H1 (cell line): Measurements from ENCODE around the gene CDKN2A. TPM values are rescaled to one million over a fixed set of nuclear protein-coding genes. Genes with fewer than 3 reads are reported as not detected.

Source experiments
- CTCF ChIA-PET: fragments of 300-600 bp; sonication (Branson Sonifier 250); formaldehyde crosslinking; loops from one replicate; lab custom pipeline; 2021; ENCODE audit not compliant: partially characterized antibody; lab: Charles Lee
- POLR2A ChIA-PET: fragments of 300-600 bp; sonication (Branson Sonifier 250); formaldehyde crosslinking; loops from one replicate; lab custom pipeline; 2021; ENCODE audit warnings: inconsistent platforms; ENCODE audit not compliant: partially characterized antibody; lab: Charles Lee
- DNase-seq, 2 experiments: peaks; one replicate each; pipeline versions ENCODE4 v3.0.0 to v3.0.0-alpha.2; 2010 to 2022; ENCODE audit warnings: low spot score in 2 of 2, low read depth in 1 of 2, mixed read lengths in 1 of 2
- FAIRE-seq: peaks from 2 replicates; lab custom pipeline; 2011; peaks lifted over from hg19 to GRCh38; lab: Jason Lieb, UNC
- H2AFZ ChIP-seq: 2 replicates; pipeline ENCODE4 v1.8.1; 2012; ENCODE audit warnings: low read length, inconsistent platforms
- H2AK5ac ChIP-seq: 2 replicates; pipeline ENCODE4 v1.6.1; 2013; ENCODE audit warnings: low read depth, low read length
- H2BK120ac ChIP-seq: replicated peaks from 2 replicates; pipeline ENCODE3; 2013; ENCODE audit warnings: low read depth, low read length, inconsistent platforms
- H2BK12ac ChIP-seq: 2 replicates; pipeline ENCODE4 v1.6.1; 2013; ENCODE audit warnings: low read depth, low read length
- H2BK15ac ChIP-seq: 2 replicates; pipeline ENCODE4 v1.6.1; 2013; ENCODE audit warnings: low read length
- H2BK20ac ChIP-seq: 2 replicates; pipeline ENCODE4 v1.6.1; 2013; ENCODE audit warnings: low read length
- H2BK5ac ChIP-seq: 2 replicates; pipeline ENCODE4 v1.6.1; 2013; ENCODE audit warnings: low read depth, low read length
- H3K14ac ChIP-seq: 2 replicates; pipeline ENCODE4 v1.6.1; 2013; ENCODE audit warnings: inconsistent platforms; ENCODE audit not compliant: insufficient read length
- H3K18ac ChIP-seq: 2 replicates; pipeline ENCODE4 v1.6.1; 2013; ENCODE audit warnings: low read length; ENCODE audit errors: extremely low read depth
- H3K23ac ChIP-seq: 2 replicates; pipeline ENCODE4 v1.6.1; 2013; ENCODE audit warnings: inconsistent platforms; ENCODE audit not compliant: insufficient read length
- H3K23me2 ChIP-seq: 2 replicates; pipeline ENCODE4 v1.6.1; 2013; ENCODE audit warnings: low read depth, low read length
- H3K27ac ChIP-seq: 2 replicates; pipeline ENCODE4 v1.6.1; 2011; ENCODE audit warnings: low read depth, low read length, inconsistent platforms
- H3K27me3 ChIP-seq, 4 experiments: replicated peaks in 1 of 4; 1 replicate in 1 of 4; 2 replicates in 3 of 4; pipeline versions ENCODE4 v1.6.1 to v1.8.1; 2011 to 2013; ENCODE audit warnings: low read length in 3 of 4, mild to moderate bottlenecking in 3 of 4, inconsistent platforms in 2 of 4, mixed read lengths in 2 of 4, moderate library complexity in 1 of 4; ENCODE audit not compliant: control insufficient read depth in 3 of 4, insufficient read depth in 3 of 4; ENCODE audit errors: extremely low read depth in 1 of 4
- H3K36me3 ChIP-seq, 4 experiments: 2 replicates each; pipeline versions ENCODE4 v1.6.1 to v1.8.1; 2011 to 2013; ENCODE audit warnings: mild to moderate bottlenecking in 4 of 4, low read length in 3 of 4, moderate library complexity in 2 of 4, control low read depth in 1 of 4, inconsistent platforms in 1 of 4; ENCODE audit not compliant: insufficient read depth in 4 of 4, control insufficient read depth in 2 of 4
- H3K4ac ChIP-seq: replicated peaks from 2 replicates; pipeline ENCODE3; 2013; ENCODE audit warnings: low read length, low read depth, mixed read lengths, inconsistent platforms; ENCODE audit not compliant: insufficient read length
- H3K4me1 ChIP-seq, 4 experiments: replicated peaks in 1 of 4; 1 replicate in 1 of 4; 2 replicates in 3 of 4; pipeline versions ENCODE4 v1.6.1 to v1.8.1; 2011 to 2013; ENCODE audit warnings: low read length in 3 of 4, inconsistent platforms in 2 of 4, mixed read lengths in 1 of 4; ENCODE audit not compliant: insufficient read depth in 4 of 4, control insufficient read depth in 3 of 4
- H3K4me2 ChIP-seq, 2 experiments: 2 replicates each; pipeline versions ENCODE4 v1.6.1 to v1.8.1; 2011 to 2013; ENCODE audit warnings: low read depth in 2 of 2, low read length in 2 of 2, control low read depth in 1 of 2, inconsistent platforms in 1 of 2, mild to moderate bottlenecking in 1 of 2; ENCODE audit not compliant: insufficient read depth in 1 of 2
- H3K4me3 ChIP-seq, 4 experiments: fragments of 200-600, 300-600 bp in 1 of 4; sonication (generic), shearing (Covaris generic), sonication (Bioruptor Twin) in 1 of 4; 2 replicates each; pipeline versions ENCODE4 v1.5.1 to v1.8.1; 2011 to 2016; ENCODE audit warnings: low read length in 4 of 4, low read depth in 3 of 4, control low read depth in 2 of 4, inconsistent platforms in 2 of 4, mild to moderate bottlenecking in 2 of 4, mixed read lengths in 1 of 4, moderate library complexity in 1 of 4; ENCODE audit not compliant: insufficient read depth in 2 of 4; ENCODE audit errors: extremely low read depth in 1 of 4
- H3K56ac ChIP-seq: replicated peaks from 2 replicates; pipeline ENCODE3; 2013; ENCODE audit warnings: low read depth, mild to moderate bottlenecking, mixed read lengths, low read length, inconsistent platforms; ENCODE audit not compliant: insufficient read length
- H3K79me1 ChIP-seq: 2 replicates; pipeline ENCODE4 v1.6.1; 2013; ENCODE audit warnings: low read depth, low read length, control low read depth
- H3K79me2 ChIP-seq, 2 experiments: 2 replicates each; pipeline versions ENCODE4 v1.6.1 to v1.8.1; 2012 to 2013; ENCODE audit warnings: low read length in 2 of 2, mild to moderate bottlenecking in 2 of 2, inconsistent platforms in 1 of 2; ENCODE audit not compliant: insufficient read depth in 2 of 2, control insufficient read depth in 1 of 2
- H3K9ac ChIP-seq, 4 experiments: replicated peaks in 1 of 4; 1 replicate in 1 of 4; 2 replicates in 3 of 4; pipeline versions ENCODE4 v1.6.1 to v1.8.1; 2011 to 2013; ENCODE audit warnings: low read depth in 3 of 4, low read length in 3 of 4, control low read depth in 2 of 4, mild to moderate bottlenecking in 2 of 4, moderate library complexity in 2 of 4, inconsistent platforms in 1 of 4; ENCODE audit errors: extremely low read depth in 1 of 4
- H3K9me3 ChIP-seq, 2 experiments: 2 replicates each; pipeline versions ENCODE4 v1.6.1 to v1.8.1; 2012 to 2013; ENCODE audit warnings: mild to moderate bottlenecking in 2 of 2, moderate library complexity in 2 of 2, control low read depth in 1 of 2, inconsistent platforms in 1 of 2, low read depth in 1 of 2, low read length in 1 of 2, mixed read lengths in 1 of 2; ENCODE audit not compliant: insufficient read depth in 2 of 2
- H4K20me1 ChIP-seq, 2 experiments: replicated peaks in 1 of 2; 2 replicates each; pipeline versions ENCODE3 to v1.8.1; 2011 to 2013; ENCODE audit warnings: inconsistent platforms in 2 of 2, low read length in 2 of 2, mild to moderate bottlenecking in 1 of 2; ENCODE audit not compliant: insufficient read depth in 2 of 2, control insufficient read depth in 1 of 2
- H4K5ac ChIP-seq: 2 replicates; pipeline ENCODE4 v1.6.1; 2013; ENCODE audit warnings: low read length, low read depth, mixed read lengths, inconsistent platforms; ENCODE audit not compliant: insufficient read length
- H4K8ac ChIP-seq: 2 replicates; pipeline ENCODE4 v1.8.0; 2013; ENCODE audit warnings: mild to moderate bottlenecking, moderate library complexity, low read length, inconsistent platforms; ENCODE audit not compliant: insufficient read depth; ENCODE audit errors: extremely low read depth
- H4K91ac ChIP-seq: replicated peaks from 2 replicates; pipeline ENCODE3; 2013; ENCODE audit warnings: low read length, mixed read lengths, inconsistent platforms; ENCODE audit not compliant: insufficient read length
- BCL11A ChIP-seq, 2 experiments: IDR thresholded peaks; one replicate each; pipeline ENCODE4 v1.6.1; 2011; ENCODE audit warnings: low read depth in 2 of 2, low read length in 2 of 2, mild to moderate bottlenecking in 2 of 2
- KDM5A ChIP-seq: fragments of 200-600 bp; IDR thresholded peaks from 2 replicates; pipeline ENCODE4 v1.7.1; 2012; ENCODE audit warnings: mild to moderate bottlenecking, low read length, inconsistent platforms, mixed read lengths
- SP1 ChIP-seq: IDR thresholded peaks from 2 replicates; pipeline ENCODE4 v1.6.1; 2011; ENCODE audit warnings: low read depth, low read length
- WGBS, 2 experiments: shearing (Covaris generic) in 1 of 2; methylation state at CpG; one replicate each; pipeline versions ENCODE4 v1.1.6 to v1.1.7; 2013 to 2015; ENCODE audit warnings: low lambda C conversion rate in 2 of 2, mixed read lengths in 2 of 2, inconsistent platforms in 1 of 2, low coverage in 1 of 2, missing lambda C conversion rate in 1 of 2; ENCODE audit not compliant: insufficient replicate concordance in 2 of 2, insufficient coverage in 1 of 2, insufficient read length in 1 of 2; ENCODE audit errors: extremely low coverage in 1 of 2, missing lambda C conversion rate in 1 of 2; 5-methylcytosine and 5-hydroxymethylcytosine counted together
- polyA plus RNA-seq, 7 experiments: library from polyadenylated mRNA; depleted of rRNA in 3 of 7; stranded (reverse) in 5 of 7; unstranded in 2 of 7; fragments of >200 nt in 5 of 7; fragments of 200-250 nt in 2 of 7; gene quantifications; 1 replicate in 5 of 7; 2 replicates in 1 of 7; 4 replicates in 1 of 7; pipeline versions ENCODE4 v1.2.1 to v1.2.3, GENCODE V29; 2011 to 2013; ENCODE audit warnings: missing spikeins in 2 of 7, mixed read lengths in 2 of 7
- total RNA-seq: library from RNA; stranded (reverse); fragmentation: NEBNext Ultra II Directional; extraction: Animal tissue kit (Norgen Biotek cat#: 25700); gene quantifications from 2 replicates; pipeline ENCODE4 v1.2.1, GENCODE V29; 2021

CDKN2A gene
- total and polyA plus RNA-seq, 2 of the 8 experiments (the other 6 are each of a cell fraction or from before 2014, with no cell fraction given): 0.51 to 0.73 TPM

- FAIRE-seq (no peak), DNase-seq (no peak)
- Histone ChIP-seq H3K79me2 (no peaks in the 10 kb centered on the region), H2BK5ac (no peak overlapping the region), H3K27me3 (no peaks in the 10 kb centered on the region), H3K23me2 (no peaks in the 10 kb centered on the region), H2BK120ac (no peak overlapping the region), H3K36me3 (no peaks in the 10 kb centered on the region), H2BK15ac (no peak overlapping the region), H2AK5ac (no peak overlapping the region), H3K9ac (no peak overlapping the region), H4K5ac (no peak overlapping the region), H3K9me3 (no peaks in the 10 kb centered on the region), H2AFZ (no peak overlapping the region), H3K18ac (no peak overlapping the region), H3K4me1 (peaks cover 0 to 4% (median 0%) of the 10 kb centered on the region in 4 experiments; a peak in 1 of 7 replicates), H3K79me1 (no peaks in the 10 kb centered on the region), H4K91ac (no peak overlapping the region), H3K4ac (no peak overlapping the region), H3K4me3 (no peak overlapping the region), H3K4me2 (no peak overlapping the region), H2BK20ac (no peak overlapping the region), H2BK12ac (no peak overlapping the region), H3K56ac (no peak overlapping the region), H3K14ac (no peak overlapping the region), H4K8ac (no peak overlapping the region), H3K23ac (no peak overlapping the region), H4K20me1 (no peaks in the 10 kb centered on the region), H3K27ac (no peak overlapping the region)
- ChIA-PET POLR2A (no interaction called here), CTCF (interaction anchor here (0.6 to 3.8 kb wide), 7 partner anchors 12 to 228 kb away, joined by 3 to 18 read pairs (median 6); partner anchors contain the start of gene CDKN2B)
- 90% methylated on average over 1 of the region's 1 CpG; no CpG with 5 or more reads in 1 of the 2 experiments for WGBS, 2 experiments
- TF ChIP-seq KDM5A (no peak), BCL11A (IDR thresholded peaks at IDR 0.05; ENCODE audit: low read depth in 2 of 2, low read length in 2 of 2) (no peak), SP1 (no peak)
These were observed 47.2 kb upstream of the CDKN2A start for GRCh38 chr9:22041344-22041743.
